HCT116 (cell line): ENCODE results near the gene MALRD1. TPM values are rescaled to one million over a fixed set of nuclear protein-coding genes. Genes with fewer than 3 reads are reported as not detected.

Experiments
- ATAC-seq: fragments of 200-7000 bp; cut with Tn5 transposase; 2 replicates; pipeline ENCODE4 v1.9.1; 2020; ENCODE audit warnings: mild to moderate bottlenecking, moderate library complexity
- BruUV-seq: library from RNA; stranded (reverse); fragments of 400-500 nt; replicated peaks from 2 replicates; lab custom pipeline; 2021; lab: Mats Ljungman, UMichigan
- CTCF ChIA-PET: fragments of 300-600 bp; sonication (Branson Sonifier 250); formaldehyde crosslinking; loops from one replicate; lab custom pipeline; 2021; ENCODE audit warnings: antibody characterized with exemption; lab: Charles Lee
- POLR2A ChIA-PET: fragments of 300-600, 350-600 bp; sonication (Branson Sonifier 250); formaldehyde crosslinking; loops from one replicate; lab custom pipeline; 2021; ENCODE audit warnings: antibody characterized with exemption; lab: Charles Lee
- RAD21 ChIA-PET, 2 experiments: fragments of 300-600 bp; sonication (Branson Sonifier 250); formaldehyde crosslinking; loops; one replicate each; lab custom pipeline; 2023; ENCODE audit warnings: low total read pairs in 2 of 2; ENCODE audit not compliant: uncharacterized antibody in 2 of 2, unreplicated experiment in 2 of 2, low non-redundant PET in 1 of 2; lab: Charles Lee
- DNase-seq: peaks from one replicate; pipeline ENCODE4 v3.0.0-alpha.2; 2010; ENCODE audit warnings: low read depth, low spot score
- H2AFZ ChIP-seq: fragments of 200-600 bp; shearing (Covaris generic), sonication (generic); 2 replicates; pipeline ENCODE4 v1.6.1; 2017; ENCODE audit warnings: low read depth, mixed run types, mixed read lengths, antibody characterized with exemption, low read length; ENCODE audit not compliant: poor library complexity, severe bottlenecking
- H3K27ac ChIP-seq: 2 replicates; pipeline ENCODE4 v1.5.1; 2012; ENCODE audit warnings: low read depth, low read length
- H3K27me3 ChIP-seq: fragments of 200-600 bp; sonication (generic); 2 replicates; pipeline ENCODE4 v1.6.1; 2016; ENCODE audit warnings: mixed run types, low read length, mixed read lengths; ENCODE audit not compliant: insufficient read depth
- H3K36me3 ChIP-seq, 2 experiments: fragments of 200-500 bp in 1 of 2; fragments of 200-600 bp in 1 of 2; sonication (Bioruptor generic) in 1 of 2; sonication (generic) in 1 of 2; 2 replicates each; pipeline versions ENCODE4 v1.5.1 to v1.6.1; 2014 to 2016; ENCODE audit warnings: low read length in 2 of 2, inconsistent platforms in 1 of 2, mixed read lengths in 1 of 2, mixed run types in 1 of 2; ENCODE audit not compliant: insufficient read depth in 2 of 2, control insufficient read depth in 1 of 2
- H3K4me1 ChIP-seq, 2 experiments: fragments of 200-600 bp in 1 of 2; sonication (generic) in 1 of 2; 2 replicates each; pipeline versions ENCODE4 v1.5.1 to v1.6.1; 2012 to 2017; ENCODE audit warnings: low read length in 2 of 2, inconsistent platforms in 1 of 2, mild to moderate bottlenecking in 1 of 2, mixed read lengths in 1 of 2, mixed run types in 1 of 2, moderate library complexity in 1 of 2; ENCODE audit not compliant: insufficient read depth in 2 of 2, control insufficient read depth in 1 of 2
- H3K4me2 ChIP-seq: fragments of 200-600 bp; sonication (generic); 2 replicates; pipeline ENCODE4 v1.6.1; 2017; ENCODE audit warnings: mixed run types, low read length, mixed read lengths
- H3K4me3 ChIP-seq, 2 experiments: fragments of 200-600 bp in 1 of 2; sonication (generic) in 1 of 2; replicated peaks in 1 of 2; 2 replicates each; pipeline ENCODE4 v1.5.1; 2011 to 2016; ENCODE audit warnings: low read length in 2 of 2, control low read depth in 1 of 2, low read depth in 1 of 2, mild to moderate bottlenecking in 1 of 2, mixed read lengths in 1 of 2, mixed run types in 1 of 2
- H3K79me2 ChIP-seq: fragments of 200-600 bp; sonication (generic); 2 replicates; pipeline ENCODE4 v1.6.1; 2017; ENCODE audit warnings: mild to moderate bottlenecking, mixed run types, low read length, moderate library complexity, mixed read lengths; ENCODE audit not compliant: insufficient read depth
- H3K9ac ChIP-seq: fragments of 200-600 bp; sonication (generic); 2 replicates; pipeline ENCODE4 v1.6.1; 2016; ENCODE audit warnings: low read length, mixed read lengths
- H3K9me2 ChIP-seq: fragments of 200-600 bp; sonication (generic), shearing (Covaris generic); 2 replicates; pipeline ENCODE4 v1.6.1; 2017; ENCODE audit warnings: mixed run types, mild to moderate bottlenecking, moderate library complexity; ENCODE audit not compliant: insufficient read depth
- H3K9me3 ChIP-seq, 2 experiments: fragments of 200-500 bp in 1 of 2; fragments of 200-600 bp in 1 of 2; sonication (Bioruptor generic) in 1 of 2; sonication (generic) in 1 of 2; 2 replicates each; pipeline ENCODE4 v1.6.1; 2014 to 2017; ENCODE audit warnings: low read length in 2 of 2, mixed read lengths in 2 of 2, inconsistent platforms in 1 of 2, low read depth in 1 of 2, mild to moderate bottlenecking in 1 of 2, mixed run types in 1 of 2, moderate library complexity in 1 of 2; ENCODE audit not compliant: control insufficient read depth in 1 of 2, insufficient read depth in 1 of 2
- H4K20me1 ChIP-seq: fragments of 200-600 bp; sonication (generic), shearing (Covaris generic); 2 replicates; pipeline ENCODE4 v1.6.1; 2017; ENCODE audit warnings: mixed run types, mild to moderate bottlenecking, moderate library complexity; ENCODE audit not compliant: insufficient read depth
- CBX3 ChIP-seq: IDR thresholded peaks from 2 replicates; pipeline ENCODE4 v1.6.1; 2012; ENCODE audit warnings: low read depth
- CEBPB ChIP-seq: IDR thresholded peaks from 2 replicates; pipeline ENCODE4 v1.6.1; 2012; ENCODE audit warnings: low read depth
- EGR1 ChIP-seq: IDR thresholded peaks from 2 replicates; pipeline ENCODE4 v1.6.1; 2012; ENCODE audit warnings: low read depth
- ELF1 ChIP-seq: IDR thresholded peaks from 2 replicates; pipeline ENCODE4 v1.6.1; 2012; ENCODE audit warnings: low read depth, borderline replicate concordance
- FOSL1 ChIP-seq: IDR thresholded peaks from 2 replicates; pipeline ENCODE4 v1.6.1; 2012; ENCODE audit warnings: low read depth
- JUND ChIP-seq: IDR thresholded peaks from 2 replicates; pipeline ENCODE4 v1.6.1; 2012
- POLR2A ChIP-seq: IDR thresholded peaks from 2 replicates; pipeline ENCODE4 v1.7.0; 2011; ENCODE audit warnings: borderline replicate concordance; ENCODE audit not compliant: insufficient read depth, insufficient read length; ENCODE audit errors: extremely low read depth
- POLR2AphosphoS5 ChIP-seq: IDR thresholded peaks from 2 replicates; pipeline ENCODE4 v1.6.1; 2011; ENCODE audit warnings: mild to moderate bottlenecking, low read depth, low read length, moderate library complexity
- SIN3A ChIP-seq: IDR thresholded peaks from 2 replicates; pipeline ENCODE4 v1.6.1; 2012; ENCODE audit warnings: low read depth
- SP1 ChIP-seq: IDR thresholded peaks from 2 replicates; pipeline ENCODE4 v1.6.1; 2012; ENCODE audit warnings: low read depth
- SRF ChIP-seq: IDR thresholded peaks from 2 replicates; pipeline ENCODE4 v1.6.1; 2012; ENCODE audit warnings: low read depth
- ZFX ChIP-seq: fragments of 450-650 bp; IDR thresholded peaks from 2 replicates; pipeline ENCODE4 v1.6.1; 2017
- intact Hi-C: fragments of 100-400 bp; cut with micrococcal nuclease; formaldehyde crosslinking; loops from 2 replicates; pipeline ENCODE4 v1.10.0; 2022
- total RNA-seq: library from RNA; stranded (reverse); gene quantifications from one replicate; pipeline ENCODE4 v1.2.1, GENCODE V29; 2021; ENCODE audit not compliant: unreplicated experiment
- TF ChIP-seq, protein P1 (sequence below), 3 experiments: fragments of 200-600 bp in 1 of 3; sonication (generic) in 1 of 3; IDR thresholded peaks in 2 of 3; conservative IDR thresholded peaks in 1 of 3; 2 replicates each; pipeline ENCODE4 v1.5.1; 2012 to 2017; ENCODE audit warnings: low read depth in 2 of 3, low read length in 2 of 3, antibody characterized with exemption in 1 of 3, borderline replicate concordance in 1 of 3, control low read depth in 1 of 3, mild to moderate bottlenecking in 1 of 3, mixed read lengths in 1 of 3, mixed run types in 1 of 3, moderate library complexity in 1 of 3; ENCODE audit not compliant: insufficient read depth in 1 of 3
- TF ChIP-seq, protein P2 (sequence below): IDR thresholded peaks from 2 replicates; pipeline ENCODE4 v1.6.1; 2012
- TF ChIP-seq, protein P3 (sequence below): IDR thresholded peaks from 2 replicates; pipeline ENCODE4 v1.6.1; 2012

The MALRD1 gene
- total RNA-seq, 1 experiment from 2014 or later, result not detected

DNA sequence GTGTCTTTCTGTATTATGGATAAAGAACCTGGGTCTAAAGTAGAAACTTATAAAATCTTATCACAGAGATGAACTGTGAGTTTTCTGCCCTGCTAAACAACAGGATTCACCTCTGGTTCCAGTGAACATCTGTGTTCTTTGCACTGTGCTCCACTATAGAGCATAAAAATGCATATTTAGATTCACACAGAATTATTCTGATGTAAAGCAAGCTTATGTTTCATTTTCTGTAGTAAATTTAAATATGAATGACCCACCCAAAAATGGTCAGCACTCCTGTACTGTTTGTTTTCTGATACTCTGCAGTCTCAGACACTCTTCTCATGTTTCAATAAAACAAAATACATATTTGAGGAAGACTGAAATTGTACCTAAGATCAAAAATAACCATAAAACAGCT, 563.2 kb downstream of the MALRD1 start:
- Histone ChIP-seq H3K79me2 (no peaks in the 10 kb centered on the region), H3K9me2 (no peaks in the 10 kb centered on the region), H3K4me1 (no peaks in the 10 kb centered on the region), H3K9ac (no peak overlapping the region), H2AFZ (no peak overlapping the region), H3K4me2 (no peak overlapping the region), H4K20me1 (no peaks in the 10 kb centered on the region)
- no peak for ATAC-seq
- RAD21 ChIA-PET, result no interaction called here
- TF ChIP-seq SP1 (no peak), CBX3 (no peak), ZFX (no peak), EGR1 (no peak)
- TF ChIP-seq, protein P1, sequence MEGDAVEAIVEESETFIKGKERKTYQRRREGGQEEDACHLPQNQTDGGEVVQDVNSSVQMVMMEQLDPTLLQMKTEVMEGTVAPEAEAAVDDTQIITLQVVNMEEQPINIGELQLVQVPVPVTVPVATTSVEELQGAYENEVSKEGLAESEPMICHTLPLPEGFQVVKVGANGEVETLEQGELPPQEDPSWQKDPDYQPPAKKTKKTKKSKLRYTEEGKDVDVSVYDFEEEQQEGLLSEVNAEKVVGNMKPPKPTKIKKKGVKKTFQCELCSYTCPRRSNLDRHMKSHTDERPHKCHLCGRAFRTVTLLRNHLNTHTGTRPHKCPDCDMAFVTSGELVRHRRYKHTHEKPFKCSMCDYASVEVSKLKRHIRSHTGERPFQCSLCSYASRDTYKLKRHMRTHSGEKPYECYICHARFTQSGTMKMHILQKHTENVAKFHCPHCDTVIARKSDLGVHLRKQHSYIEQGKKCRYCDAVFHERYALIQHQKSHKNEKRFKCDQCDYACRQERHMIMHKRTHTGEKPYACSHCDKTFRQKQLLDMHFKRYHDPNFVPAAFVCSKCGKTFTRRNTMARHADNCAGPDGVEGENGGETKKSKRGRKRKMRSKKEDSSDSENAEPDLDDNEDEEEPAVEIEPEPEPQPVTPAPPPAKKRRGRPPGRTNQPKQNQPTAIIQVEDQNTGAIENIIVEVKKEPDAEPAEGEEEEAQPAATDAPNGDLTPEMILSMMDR (IDR thresholded peaks at IDR 0.05 in 2 of 3, conservative IDR thresholded peaks at IDR 0.05 in 1 of 3; ENCODE audit: borderline replicate concordance in 1 of 3, insufficient read depth in 1 of 3, low read depth in 2 of 3, low read length in 2 of 3), result no peak
- TF ChIP-seq, all 23 proteins: peak for 0
- BruUV-seq, result no TSS peak
- Histone ChIP-seq H3K9me3 (peaks cover 10 to 30% of the 10 kb centered on the region in 2 experiments; a peak in 2 of 4 replicates), H3K27ac (no peak overlapping the region), H3K27me3 (no peaks in the 10 kb centered on the region), H3K4me3 (no peak overlapping the region), H3K36me3 (no peaks in the 10 kb centered on the region)
- intact Hi-C loops, result no loop called here
- no peak for DNase-seq
- POLR2A ChIA-PET, result no interaction called here
- CTCF ChIA-PET, result no interaction called here

DNA sequence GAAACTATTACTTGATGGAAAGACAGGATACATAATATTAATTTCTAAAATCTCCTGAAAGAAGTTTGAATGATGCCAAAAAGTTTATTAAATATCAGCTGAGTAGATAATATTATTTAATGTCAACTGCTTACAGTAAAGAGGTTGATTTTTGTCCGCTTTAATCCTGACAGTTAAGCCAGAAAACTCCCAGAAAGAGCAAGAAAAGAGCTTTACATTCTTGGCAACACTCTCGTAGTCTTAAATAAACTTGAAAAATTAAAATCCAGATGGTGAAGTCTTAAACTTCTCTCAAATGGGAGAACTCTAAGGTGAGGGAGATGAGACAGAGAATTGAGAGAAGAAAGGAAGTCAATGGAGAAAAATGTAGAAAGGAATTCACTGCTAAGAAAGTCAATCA, 568.4 kb downstream of the MALRD1 start:
- H3K4me2 ChIP-seq, result no peak overlapping the region
- H3K9ac ChIP-seq, result no peak overlapping the region
- no peak for ATAC-seq
- DNase-seq, result no peak
- ChIA-PET POLR2A (no interaction called here), RAD21 (no interaction called here), CTCF (no interaction called here)
- no peak overlapping the region for H3K27ac ChIP-seq
- H4K20me1 ChIP-seq, result no peaks in the 10 kb centered on the region
- BruUV-seq, result no TSS peak
- H3K9me2 ChIP-seq, result no peaks in the 10 kb centered on the region
- no peaks in the 10 kb centered on the region for H3K27me3 ChIP-seq
- H3K36me3 ChIP-seq, result no peaks in the 10 kb centered on the region
- no peaks in the 10 kb centered on the region for H3K4me1 ChIP-seq
- H2AFZ ChIP-seq, result no peak overlapping the region
- H3K9me3 ChIP-seq, result peaks cover 3 to 22% of the 10 kb centered on the region in 2 experiments; a peak in 2 of 4 replicates
- intact Hi-C loops, result no loop called here
- no peak overlapping the region for H3K4me3 ChIP-seq
- no peaks in the 10 kb centered on the region for H3K79me2 ChIP-seq
- no peak for TF ChIP-seq SIN3A
- TF ChIP-seq CBX3, result no peak
- TF ChIP-seq POLR2A, result no peak
- TF ChIP-seq, protein P1 (IDR thresholded peaks at IDR 0.05 in 2 of 3, conservative IDR thresholded peaks at IDR 0.05 in 1 of 3; ENCODE audit: borderline replicate concordance in 1 of 3, insufficient read depth in 1 of 3, low read depth in 2 of 3, low read length in 2 of 3), result no peak
- TF ChIP-seq, protein P2, sequence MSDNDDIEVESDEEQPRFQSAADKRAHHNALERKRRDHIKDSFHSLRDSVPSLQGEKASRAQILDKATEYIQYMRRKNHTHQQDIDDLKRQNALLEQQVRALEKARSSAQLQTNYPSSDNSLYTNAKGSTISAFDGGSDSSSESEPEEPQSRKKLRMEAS, result no peak
- no peak for TF ChIP-seq FOSL1
- TF ChIP-seq, protein P3, sequence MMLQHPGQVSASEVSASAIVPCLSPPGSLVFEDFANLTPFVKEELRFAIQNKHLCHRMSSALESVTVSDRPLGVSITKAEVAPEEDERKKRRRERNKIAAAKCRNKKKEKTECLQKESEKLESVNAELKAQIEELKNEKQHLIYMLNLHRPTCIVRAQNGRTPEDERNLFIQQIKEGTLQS, result no peak
- no peak for TF ChIP-seq CEBPB
- TF ChIP-seq SRF, result no peak
- no peak for TF ChIP-seq ZFX
- TF ChIP-seq JUND, result no peak
- no peak for TF ChIP-seq POLR2AphosphoS5
- no peak for TF ChIP-seq ELF1
